ENCODE measurements around the gene ERBB4. TPM values are rescaled to one million over a fixed set of nuclear protein-coding genes. Genes with fewer than 3 reads are reported as not detected.

The ERBB4 gene
- total RNA-seq, 1 donor from 2014 or later: 2.8 TPM

GRCh38 chr2:212276813-212277212 is 261.8 kb downstream of the ERBB4 start:
- DNase-seq (ENCODE audit: extremely low spot score, unreplicated experiment): no peak
- no peaks in the 10 kb centered on the region for H3K27me3 Mint-ChIP-seq (ENCODE audit: unreplicated experiment)
- H3K9me3 Mint-ChIP-seq (ENCODE audit: unreplicated experiment): no peaks in the 10 kb centered on the region
- no peaks in the 10 kb centered on the region for H3K4me1 Mint-ChIP-seq (ENCODE audit: unreplicated experiment)
- no peak for TF ChIP-seq CTCF (IDR thresholded peaks at IDR 0.05)
- H3K27ac Mint-ChIP-seq (ENCODE audit: unreplicated experiment): no peak overlapping the region
- no peaks in the 10 kb centered on the region for H3K36me3 Mint-ChIP-seq (ENCODE audit: unreplicated experiment)
- H3K4me3 Mint-ChIP-seq (ENCODE audit: unreplicated experiment): no peak overlapping the region

GRCh38 chr2:212274215-212274614 is 264.4 kb downstream of the ERBB4 start:
- H3K36me3 Mint-ChIP-seq (ENCODE audit: unreplicated experiment): no peaks in the 10 kb centered on the region
- TF ChIP-seq CTCF (IDR thresholded peaks at IDR 0.05): no peak
- no peaks in the 10 kb centered on the region for H3K4me1 Mint-ChIP-seq (ENCODE audit: unreplicated experiment)
- H3K9me3 Mint-ChIP-seq (ENCODE audit: unreplicated experiment): no peaks in the 10 kb centered on the region
- H3K27ac Mint-ChIP-seq (ENCODE audit: unreplicated experiment): no peak overlapping the region
- no peak overlapping the region for H3K4me3 Mint-ChIP-seq (ENCODE audit: unreplicated experiment)
- DNase-seq (ENCODE audit: extremely low spot score, unreplicated experiment): no peak
- H3K27me3 Mint-ChIP-seq (ENCODE audit: unreplicated experiment): no peaks in the 10 kb centered on the region

GRCh38 chr2:212271583-212271982 is 267.0 kb downstream of the ERBB4 start:
- H3K27me3 Mint-ChIP-seq (ENCODE audit: unreplicated experiment): no peaks in the 10 kb centered on the region
- TF ChIP-seq CTCF (IDR thresholded peaks at IDR 0.05): no peak
- DNase-seq (ENCODE audit: extremely low spot score, unreplicated experiment): no peak
- no peak overlapping the region for H3K27ac Mint-ChIP-seq (ENCODE audit: unreplicated experiment)
- no peaks in the 10 kb centered on the region for H3K9me3 Mint-ChIP-seq (ENCODE audit: unreplicated experiment)
- no peak overlapping the region for H3K4me3 Mint-ChIP-seq (ENCODE audit: unreplicated experiment)
- H3K36me3 Mint-ChIP-seq (ENCODE audit: unreplicated experiment): no peaks in the 10 kb centered on the region
- H3K4me1 Mint-ChIP-seq (ENCODE audit: unreplicated experiment): no peaks in the 10 kb centered on the region

- no peaks in the 10 kb centered on the region for H3K4me1 Mint-ChIP-seq (ENCODE audit: unreplicated experiment)
- H3K27ac Mint-ChIP-seq (ENCODE audit: unreplicated experiment): no peak overlapping the region
- no peak for DNase-seq (ENCODE audit: extremely low spot score, unreplicated experiment)
- no peaks in the 10 kb centered on the region for H3K27me3 Mint-ChIP-seq (ENCODE audit: unreplicated experiment)
- TF ChIP-seq CTCF (IDR thresholded peaks at IDR 0.05): no peak
- H3K4me3 Mint-ChIP-seq (ENCODE audit: unreplicated experiment): no peak overlapping the region
- no peaks in the 10 kb centered on the region for H3K36me3 Mint-ChIP-seq (ENCODE audit: unreplicated experiment)
- H3K9me3 Mint-ChIP-seq (ENCODE audit: unreplicated experiment): no peaks in the 10 kb centered on the region
Measured at GRCh38 chr2:212269005-212269404, 269.6 kb downstream of the ERBB4 start.

GRCh38 chr2:212266297-212266696 is 272.3 kb downstream of the ERBB4 start:
- Mint-ChIP-seq H3K4me1 (ENCODE audit: unreplicated experiment) (no peaks in the 10 kb centered on the region), H3K27ac (ENCODE audit: unreplicated experiment) (no peak overlapping the region), H3K9me3 (ENCODE audit: unreplicated experiment) (no peaks in the 10 kb centered on the region), H3K4me3 (ENCODE audit: unreplicated experiment) (no peak overlapping the region), H3K36me3 (ENCODE audit: unreplicated experiment) (no peaks in the 10 kb centered on the region), H3K27me3 (ENCODE audit: unreplicated experiment) (no peaks in the 10 kb centered on the region)
- TF ChIP-seq CTCF (IDR thresholded peaks at IDR 0.05): no peak
- no peak for DNase-seq (ENCODE audit: extremely low spot score, unreplicated experiment)
